Activated CD4-positive, CD25-positive, alpha-beta regulatory T cell treated with anti-CD3 and anti-CD28 coated beads, Interleukin-2, amount 50 U/mL, for 16 hours (primary cell): ENCODE results near the gene EEF1A2.
"Not testable (repeated sequence)": the region's sequence is repeated elsewhere in the genome, so short reads cannot be mapped to it uniquely, and the experiment has no call there.

Experiments used
- DNase-seq: peaks from one replicate; pipeline ENCODE4 v3.0.0-alpha.2; 2020; ENCODE audit warnings: low read depth, low spot score

The EEF1A2 gene

DNA sequence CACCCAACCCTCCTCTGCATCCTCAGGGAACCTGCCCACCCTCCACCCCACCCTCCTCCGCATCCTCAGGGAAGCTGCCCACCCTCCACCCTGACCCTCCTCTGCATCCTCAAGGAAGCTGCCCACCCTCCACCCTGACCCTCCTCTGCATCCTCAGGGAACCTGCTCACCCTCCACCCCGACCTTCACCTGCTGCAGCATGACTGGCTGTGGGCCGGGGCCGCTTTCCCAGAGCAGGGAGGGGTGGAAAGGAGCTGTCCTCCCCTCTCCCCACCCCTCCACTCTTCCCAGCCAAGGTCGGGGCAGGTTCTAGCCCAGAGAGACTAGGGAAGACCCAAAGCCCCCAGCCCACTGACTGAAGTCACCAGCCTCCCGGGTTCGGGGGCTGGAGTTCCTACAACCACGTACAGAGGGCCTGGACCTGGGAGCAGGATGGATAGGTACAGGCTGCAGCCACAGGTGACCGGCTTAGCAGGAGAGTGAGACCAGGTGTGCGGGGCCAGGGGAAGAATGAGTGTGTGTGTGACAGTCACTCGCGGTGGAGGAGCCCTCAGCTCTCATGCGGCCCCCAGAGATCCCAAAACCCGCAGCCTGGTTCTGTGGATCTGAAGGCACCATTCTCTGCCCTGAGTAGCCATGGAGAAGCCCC, 11.6 kb downstream of the EEF1A2 start:
- no peak for DNase-seq

DNA sequence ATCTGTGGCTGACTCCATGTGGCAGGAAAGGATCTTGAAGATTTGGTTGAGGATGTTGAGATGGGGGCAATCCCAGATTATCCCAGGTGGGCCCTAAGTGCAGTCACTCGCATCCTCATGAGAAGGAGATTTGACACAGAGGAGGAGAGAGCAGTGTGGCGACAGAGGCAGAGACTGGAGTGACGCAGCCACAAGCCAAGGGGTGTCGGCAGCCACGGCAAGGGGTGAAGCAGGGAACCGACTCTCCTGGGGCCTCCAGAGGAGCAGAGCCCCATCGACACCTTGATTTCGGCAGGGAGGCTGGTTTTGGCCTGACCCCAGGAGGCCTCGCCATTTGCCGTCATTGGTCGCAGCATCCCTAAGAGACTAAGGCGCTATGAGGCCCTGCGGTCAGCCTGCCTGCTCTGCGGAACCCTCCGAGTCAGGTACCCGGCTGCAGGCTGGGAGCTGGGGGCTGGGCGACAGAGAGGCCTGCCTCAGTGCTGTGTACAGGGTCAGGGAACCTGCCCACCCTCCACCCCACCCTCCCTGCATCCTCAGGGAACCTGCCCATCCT, 12.5 kb downstream of the EEF1A2 start:
- DNase-seq, result no peak

DNA sequence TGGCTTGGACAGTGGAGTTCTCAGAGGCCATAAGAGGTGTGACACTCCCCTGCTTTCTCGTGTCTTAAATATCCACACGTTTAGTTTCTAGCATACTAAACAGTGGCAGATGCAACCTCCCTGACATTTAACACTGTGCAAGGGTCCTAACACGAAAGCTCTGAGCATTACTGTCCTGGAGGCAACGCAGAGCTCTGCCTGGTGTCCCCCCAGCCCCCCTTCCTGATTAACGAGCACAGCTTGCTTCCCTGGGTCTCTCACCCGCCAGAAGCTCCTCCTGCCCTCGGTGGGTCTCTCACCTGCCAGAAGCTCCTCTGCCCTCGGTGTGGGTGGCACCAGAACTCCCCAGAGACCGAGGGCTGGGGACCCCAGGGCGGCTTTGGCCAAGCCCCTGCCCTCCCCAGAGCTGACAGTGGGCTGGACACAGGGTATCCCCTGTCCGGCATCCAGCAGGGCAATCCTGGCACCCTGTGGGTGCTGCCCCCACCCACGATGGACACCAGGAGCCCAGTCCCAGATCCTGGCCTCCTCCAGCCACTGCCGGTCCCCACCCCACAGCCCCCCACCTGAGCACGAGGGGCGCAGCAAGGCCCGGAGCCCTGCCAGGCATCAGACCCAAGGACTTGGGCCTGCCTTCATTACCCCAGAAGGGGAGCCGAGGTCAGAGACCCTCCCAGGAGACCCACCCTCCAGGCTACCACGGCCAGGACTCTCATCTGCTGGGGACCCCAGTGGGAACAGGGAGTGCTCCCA, 14.1 kb downstream of the EEF1A2 start:
- DNase-seq, result no peak

DNA sequence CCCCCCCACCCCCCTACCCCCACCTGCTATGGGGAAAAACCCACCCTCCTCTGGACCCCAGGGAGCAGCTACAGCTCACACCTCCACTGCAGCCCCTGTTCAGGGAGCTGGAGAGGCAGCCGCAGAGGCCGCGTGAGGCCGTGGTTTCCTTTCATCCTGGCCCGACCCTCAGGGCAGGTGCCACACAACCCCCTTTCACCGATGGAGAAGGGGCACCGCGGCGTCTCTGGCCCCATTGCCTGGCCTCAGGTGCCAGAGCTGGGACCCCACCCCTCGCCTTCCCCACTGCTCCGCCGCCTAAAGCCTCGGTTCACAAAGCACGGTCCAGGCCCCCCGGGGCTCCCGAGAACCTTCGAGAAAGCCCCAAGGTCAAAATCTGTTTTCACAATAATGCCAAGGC, 14.6 kb downstream of the EEF1A2 start:
- no peak for DNase-seq

DNA sequence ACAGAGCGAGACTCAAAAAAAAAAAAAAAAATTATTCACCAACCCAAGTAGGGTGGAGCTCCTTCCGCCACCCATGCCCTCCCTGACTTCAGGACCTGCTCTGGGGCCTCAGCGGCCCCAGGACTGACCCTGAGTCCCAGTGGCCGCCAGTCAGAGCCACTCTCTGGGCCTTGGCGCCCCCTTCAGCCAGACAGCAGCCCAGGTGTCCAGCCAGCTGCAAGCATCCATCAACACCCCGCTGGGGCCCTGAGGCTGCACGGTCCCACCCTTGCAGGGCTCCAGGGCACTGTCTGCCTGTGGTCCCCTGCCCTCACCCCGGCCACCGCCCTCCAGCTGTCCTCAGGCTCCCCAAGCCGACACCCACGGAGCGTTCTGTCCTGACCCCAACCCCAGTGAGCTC, 15.0 kb downstream of the EEF1A2 start:
- no peak for DNase-seq

DNA sequence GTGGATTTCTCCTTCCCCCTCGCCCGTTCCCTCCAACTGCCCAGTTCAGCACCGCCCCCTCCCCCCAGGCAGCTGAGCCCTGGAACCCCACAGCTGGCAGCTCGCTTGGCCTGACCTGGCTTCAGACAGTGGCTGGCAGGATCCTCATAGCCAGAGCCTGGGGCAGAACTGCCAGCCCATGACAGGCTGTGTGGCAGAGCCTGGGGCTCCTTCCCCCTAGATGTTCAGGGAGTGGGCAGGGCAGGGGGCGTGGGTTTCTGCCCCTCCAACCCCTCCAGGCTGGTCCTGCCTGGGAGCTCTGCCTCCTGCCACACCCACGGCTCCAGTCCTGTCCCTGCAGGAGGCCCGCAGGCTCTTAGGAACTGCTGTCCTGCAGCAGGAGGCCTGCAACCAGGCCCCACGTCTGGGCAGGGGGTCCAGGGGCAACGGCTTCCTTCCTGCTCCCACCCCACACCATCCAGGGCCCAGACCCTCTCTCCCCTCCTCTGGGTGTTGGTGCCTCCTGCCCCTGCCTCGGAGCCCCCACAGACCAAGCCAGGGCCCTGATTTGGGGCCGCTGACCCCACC, 16.8 kb downstream of the EEF1A2 start:
- DNase-seq, result no peak

DNA sequence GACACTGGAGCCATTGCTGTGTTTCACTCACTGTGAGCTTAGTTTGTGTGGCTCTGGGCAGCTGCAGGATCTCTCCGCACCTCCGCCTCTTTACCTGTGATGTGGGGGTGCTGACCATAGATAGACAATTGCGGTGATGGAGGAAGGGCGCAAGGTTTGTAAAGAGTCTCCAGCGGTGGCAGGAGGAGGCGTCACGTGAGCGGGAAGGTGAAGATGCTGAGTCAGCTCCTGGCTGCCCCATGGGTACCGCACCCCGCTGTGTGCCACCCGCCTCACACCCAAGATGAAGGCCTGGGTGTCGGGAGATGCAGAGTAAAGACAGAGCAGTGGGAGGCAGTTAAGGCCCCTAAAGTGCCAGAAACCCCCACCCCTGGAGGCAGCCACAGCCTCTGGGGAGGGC, 17.4 kb downstream of the EEF1A2 start:
- no peak for DNase-seq

DNA sequence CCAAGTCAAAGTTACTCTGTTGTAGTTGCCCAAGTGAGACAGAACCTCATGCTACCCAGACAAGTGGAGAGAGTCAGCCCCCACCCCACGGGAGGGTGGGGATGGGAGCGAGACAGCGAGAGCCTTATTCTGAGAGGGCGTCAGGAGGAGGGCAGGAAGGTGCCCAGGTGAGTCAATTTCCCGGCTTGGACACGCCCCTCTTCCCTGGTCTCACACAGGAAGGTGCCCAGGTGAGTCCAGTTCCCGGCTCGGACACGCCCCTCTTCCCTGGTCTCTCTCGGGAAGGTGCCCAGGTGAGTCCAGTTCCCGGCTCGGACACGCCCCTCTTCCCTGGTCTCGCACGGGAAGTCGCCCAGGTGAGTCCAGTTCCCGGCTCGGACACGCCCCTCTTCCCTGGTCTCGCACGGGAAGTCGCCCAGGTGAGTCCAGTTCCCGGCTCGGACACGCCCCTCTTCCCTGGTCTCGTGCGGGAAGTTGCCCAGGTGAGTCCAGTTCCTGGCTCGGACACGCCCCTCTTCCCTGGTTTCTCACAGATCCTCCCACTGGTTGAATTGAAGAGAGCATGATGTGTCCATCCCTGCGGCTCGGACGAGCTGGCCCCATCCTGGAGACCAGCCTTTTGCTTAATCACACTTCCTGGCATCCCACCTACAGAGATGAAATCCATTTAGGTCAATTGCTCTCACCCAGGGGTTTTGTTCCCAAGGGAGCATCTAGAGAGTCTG, 19.0 kb downstream of the EEF1A2 start:
- DNase-seq, result not testable (repeated sequence)

DNA sequence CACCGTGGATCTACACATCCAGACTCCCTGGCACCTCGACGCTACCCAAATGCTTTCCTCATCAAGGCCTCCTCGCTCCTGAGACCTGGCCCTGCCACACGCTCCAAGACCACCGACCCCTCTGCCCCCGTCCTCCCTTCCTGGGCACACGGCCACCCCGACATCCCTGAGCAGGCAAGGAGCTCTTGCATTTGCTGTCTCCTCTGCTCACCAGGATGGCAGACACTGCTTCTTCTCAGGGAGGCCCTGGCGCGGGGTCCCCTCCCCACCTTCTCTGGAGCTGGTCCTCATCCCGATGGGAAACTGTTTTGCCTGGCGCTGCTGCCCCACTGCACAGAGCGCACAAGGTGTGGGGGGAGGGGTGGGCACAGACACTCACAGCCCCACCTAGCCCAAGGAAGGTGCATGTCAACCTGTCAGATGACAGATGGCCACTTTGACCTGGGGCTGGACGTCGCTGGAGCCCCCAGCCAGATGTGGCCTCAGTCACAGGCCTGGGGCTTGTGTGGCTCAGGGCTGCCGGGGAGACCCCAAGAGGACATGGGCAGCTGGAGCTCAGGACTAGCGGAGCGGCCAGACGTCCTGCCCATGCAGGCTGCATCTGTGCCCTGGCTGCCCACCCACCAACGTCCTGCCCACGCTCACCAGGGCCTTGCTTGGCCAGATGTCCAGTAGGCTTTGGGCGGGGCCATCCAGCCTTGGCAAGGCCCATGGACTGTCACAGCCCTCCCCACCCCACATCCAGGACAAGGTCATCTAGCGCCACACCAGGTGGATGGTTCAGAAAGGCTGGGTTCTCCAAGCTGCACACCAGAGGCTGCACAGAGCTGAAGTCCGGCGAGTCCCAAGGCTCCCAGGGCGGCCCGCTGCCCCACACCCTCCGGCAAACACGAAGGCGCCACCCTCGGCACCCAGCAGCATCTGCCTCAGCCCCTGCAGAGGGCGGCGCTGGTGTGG, 20.3 kb downstream of the EEF1A2 start:
- no peak for DNase-seq

DNA sequence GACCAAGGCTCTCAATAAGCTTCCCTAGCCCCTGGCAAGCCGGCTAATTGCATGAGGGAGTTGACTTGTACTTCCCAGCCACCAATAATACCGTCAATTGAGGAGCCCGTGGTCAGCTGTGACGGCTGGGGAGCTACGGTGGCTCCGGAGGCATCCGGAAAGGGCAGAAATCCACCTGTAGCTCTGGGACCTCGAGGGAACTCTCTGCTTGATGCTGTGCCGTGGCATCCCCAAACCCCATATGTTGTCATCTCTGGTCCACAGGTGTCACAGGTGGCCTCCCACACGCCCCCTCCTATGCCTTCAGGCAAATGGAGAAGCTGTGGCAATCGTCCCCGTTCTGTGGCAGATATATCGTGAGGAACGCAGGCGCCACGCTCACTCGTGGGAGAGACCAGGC, 20.9 kb downstream of the EEF1A2 start:
- DNase-seq, result no peak

DNA sequence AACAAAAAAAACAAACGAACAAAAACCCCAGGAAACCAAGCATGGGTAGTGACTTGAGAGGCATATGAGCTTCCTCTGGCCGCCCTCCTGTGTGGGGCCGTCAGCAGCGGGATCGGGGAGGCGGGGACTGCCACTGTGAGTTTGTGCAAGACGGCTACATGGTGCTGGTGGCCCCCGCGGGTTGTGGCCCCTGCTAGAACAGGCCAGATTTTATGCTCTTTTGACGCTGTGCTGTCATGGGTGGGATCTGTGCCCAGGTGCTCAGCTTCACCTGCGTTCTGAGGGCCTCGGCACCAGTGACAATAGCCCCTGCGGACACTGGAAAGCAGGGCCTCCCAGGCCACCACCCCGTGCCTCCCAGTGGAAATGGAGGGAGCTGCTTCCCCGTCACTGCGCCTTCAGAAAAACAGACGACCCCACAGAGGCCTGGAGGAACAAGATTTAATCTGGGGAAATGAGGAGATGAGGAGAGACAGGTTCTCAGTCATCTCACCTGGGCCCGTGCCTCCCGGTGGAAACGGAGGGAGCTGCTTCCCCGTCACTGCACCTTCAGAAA, 21.7 kb downstream of the EEF1A2 start:
- no peak for DNase-seq

DNA sequence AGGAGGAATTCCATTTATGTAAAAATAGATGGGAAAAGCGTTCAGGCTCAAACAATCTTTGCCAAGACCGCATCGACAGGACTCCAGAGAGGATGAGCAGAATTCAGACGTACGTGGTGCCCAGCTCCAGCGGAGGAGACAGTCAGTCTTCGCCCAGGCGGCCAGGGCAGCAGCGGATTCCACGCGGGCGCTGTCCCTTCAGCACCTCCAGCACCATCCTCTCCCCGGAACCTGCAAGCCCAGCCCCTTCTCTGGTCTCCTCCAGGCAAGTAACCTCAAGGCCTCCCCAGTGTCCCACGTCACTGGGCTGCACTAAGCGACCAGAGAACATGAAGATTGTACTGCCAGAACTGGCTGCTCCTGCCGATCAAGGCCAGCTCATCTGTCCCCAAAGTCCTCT, 23.7 kb downstream of the EEF1A2 start:
- DNase-seq, result no peak

DNA sequence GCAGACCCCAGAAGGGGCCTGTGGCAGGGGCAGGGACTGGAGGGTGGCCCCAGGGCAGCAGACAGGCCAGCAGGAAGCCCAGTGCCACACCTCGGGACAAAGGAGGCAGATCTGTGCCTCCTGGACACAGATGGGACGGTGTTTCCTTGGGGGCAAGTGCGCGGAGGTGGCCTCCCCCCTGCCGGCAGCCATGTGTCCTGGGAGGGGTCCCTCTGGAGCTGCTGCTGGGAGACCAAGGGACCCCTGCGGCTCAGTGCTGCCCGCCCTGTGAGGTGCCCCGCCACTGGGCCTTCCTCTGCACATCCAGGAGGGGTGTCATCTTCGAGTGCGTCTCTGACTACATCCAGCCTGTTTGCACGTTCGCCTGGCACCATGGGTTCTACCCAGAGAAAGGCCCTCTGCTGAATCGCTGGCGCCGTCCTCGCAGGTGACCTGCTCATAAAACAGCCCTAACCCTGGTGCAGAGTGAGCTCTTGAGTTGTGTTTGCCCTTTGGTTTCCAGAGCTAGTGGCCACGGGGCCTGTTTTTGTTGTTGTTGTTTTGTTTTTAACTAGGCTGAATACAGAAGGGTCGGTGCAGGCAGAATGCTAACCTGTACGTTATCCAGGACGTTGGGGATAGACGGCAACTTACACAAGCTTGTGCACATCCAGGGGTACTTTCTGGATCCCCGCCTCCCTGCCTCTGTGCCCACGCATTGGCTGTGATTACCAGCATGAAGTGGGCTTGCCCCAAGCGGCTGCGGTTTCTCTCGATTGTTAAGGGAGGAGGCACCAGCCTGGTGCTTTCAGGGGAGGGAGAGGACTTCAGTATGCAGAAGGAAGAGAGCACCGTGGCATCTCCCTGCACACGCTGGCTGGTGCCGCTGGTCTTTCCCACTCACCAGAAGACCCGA, 25.1 kb downstream of the EEF1A2 start:
- no peak for DNase-seq

DNA sequence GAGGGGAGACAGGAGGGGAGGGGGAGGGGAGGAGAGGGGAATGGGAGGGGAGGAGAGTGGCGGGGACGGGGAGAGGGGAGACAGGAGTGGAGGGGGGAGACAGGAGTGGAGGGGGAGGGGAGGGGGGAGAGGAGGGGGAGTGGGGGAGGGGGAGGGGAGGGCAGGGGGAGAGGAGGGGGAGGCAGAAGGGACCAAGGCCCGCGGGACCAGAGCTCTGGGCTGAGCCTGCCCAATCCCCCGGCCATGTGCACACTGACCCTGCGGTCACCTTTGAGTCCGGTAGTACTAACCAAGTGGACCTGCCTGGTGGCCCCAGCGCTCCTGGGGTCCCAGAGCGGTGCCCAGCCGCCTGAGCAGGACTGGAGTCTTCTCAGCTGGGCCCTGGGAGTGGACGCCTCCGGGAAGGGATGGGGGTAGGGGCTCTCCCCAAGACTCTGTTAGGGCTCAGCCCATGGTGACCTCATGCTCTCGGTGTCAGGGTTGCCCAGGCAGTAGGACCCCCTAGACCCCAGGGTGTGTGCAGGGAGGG, 26.0 kb downstream of the EEF1A2 start:
- no peak for DNase-seq

DNA sequence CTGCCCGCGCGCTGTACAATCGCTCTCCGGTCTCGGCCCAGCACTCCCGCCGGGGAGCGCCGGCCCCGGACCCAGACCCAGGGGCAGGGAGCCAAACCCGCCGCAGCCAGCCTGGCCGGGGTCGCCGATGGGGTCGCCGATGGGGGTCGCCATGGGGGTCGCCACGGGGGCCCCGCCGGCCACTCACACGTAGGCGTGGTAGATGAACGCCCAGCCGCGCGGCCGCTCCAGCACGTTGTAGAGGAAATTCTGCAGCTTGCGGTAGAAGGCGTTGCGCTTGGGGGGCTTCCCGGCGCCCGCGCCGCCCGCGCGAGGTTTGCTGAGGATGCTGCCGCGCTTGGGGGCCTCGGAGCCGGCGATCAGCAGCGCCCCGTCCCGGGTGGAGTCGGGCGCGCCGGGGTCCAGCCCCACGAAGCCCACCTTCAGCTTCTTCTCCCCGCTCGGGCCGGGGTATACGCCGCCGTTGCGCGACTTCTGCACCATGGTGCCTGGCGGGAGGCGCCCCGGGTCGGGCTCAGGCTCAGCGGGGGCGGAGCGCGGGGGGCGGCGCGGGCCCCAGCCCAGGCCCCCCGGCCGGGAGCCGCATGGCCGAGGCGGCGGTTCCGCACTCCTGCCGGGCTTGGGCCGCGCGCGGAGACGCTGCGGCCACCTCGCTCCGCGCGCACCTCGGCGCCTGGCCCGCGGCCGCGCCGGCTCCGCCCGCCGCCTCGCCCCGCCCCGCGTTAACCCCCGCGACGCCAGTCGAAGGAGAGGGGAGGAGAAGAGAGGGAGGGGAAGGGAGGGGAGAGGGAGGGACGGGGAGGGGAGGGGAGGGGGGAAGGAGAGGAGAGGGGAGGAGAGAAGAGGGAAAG, 26.7 kb downstream of the EEF1A2 start, which contains the start of gene KCNQ2:
Gene KCNQ2, minus strand, starts transcription at position 675 of the 851 bp plus-strand sequence. Its CDS starts 192 bp downstream, at position 483.
- no peak for DNase-seq

DNA sequence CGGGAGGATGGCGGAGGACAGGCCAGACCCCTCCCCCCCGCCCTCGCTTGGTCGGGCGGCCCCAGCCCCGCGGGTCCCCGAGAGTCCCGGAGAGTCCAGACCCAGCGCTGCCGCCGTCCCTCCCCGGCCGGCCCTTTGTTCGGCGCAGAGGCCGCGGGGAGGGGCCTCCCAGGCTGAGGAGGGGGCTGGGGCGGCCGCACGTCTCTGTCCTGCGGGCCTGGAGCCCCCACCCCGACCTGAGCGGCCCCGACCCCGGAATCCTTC, 27.2 kb downstream of the EEF1A2 start:
- DNase-seq, result no peak

DNA sequence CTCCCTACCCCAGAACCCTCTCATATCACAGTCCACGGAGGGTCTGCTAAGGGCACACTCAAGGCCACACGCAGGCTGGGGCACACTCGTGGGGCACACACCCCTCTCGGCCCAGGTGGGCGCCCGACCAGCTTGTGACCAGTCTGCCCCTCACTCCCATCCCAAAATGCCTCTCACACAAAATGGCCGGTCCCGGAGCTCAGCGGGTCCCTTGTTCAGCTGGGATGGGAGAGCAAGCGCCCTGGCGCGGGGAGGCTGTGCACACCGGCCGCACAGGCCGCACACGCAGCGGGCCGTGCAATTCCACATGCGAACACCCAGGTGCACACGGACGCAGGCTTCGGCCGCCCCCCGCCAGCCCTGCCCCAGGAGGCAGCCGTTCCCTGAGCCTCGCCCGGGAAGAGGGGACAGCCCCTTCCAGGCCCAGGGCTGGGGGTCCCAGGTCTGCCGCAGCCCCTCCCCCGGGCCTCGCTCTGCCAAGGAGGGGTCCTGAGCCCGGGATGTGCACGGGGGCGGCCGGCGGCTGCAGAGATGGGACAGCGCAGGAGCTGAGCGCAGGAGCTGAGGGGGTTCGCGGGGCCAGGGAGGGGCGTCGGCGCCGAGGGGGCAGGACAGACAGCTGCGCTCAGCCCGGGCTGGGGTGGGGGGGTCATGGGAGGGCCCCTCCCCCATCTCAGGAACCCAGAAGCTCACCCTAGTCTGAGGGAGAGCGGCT, 27.7 kb downstream of the EEF1A2 start:
- no peak for DNase-seq

DNA sequence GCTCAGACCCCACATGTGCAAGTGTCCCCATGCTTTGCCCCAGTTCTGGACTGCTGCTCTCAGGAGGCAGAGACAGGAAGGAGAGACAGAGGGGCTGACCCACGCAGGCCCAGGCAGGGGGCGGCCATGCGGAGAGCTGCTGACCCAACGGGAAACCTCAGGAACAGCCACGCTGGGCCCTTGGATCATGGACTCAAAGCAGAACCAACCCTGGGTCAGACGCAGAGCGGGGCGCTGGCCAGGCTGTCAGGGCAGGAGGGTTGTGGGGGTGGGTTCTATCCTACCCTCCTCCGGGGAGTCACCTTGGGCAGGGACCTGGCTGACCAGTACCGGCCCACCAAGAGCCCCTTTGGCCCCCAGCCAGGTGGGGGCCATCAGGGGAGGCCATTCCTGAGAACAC, 28.5 kb downstream of the EEF1A2 start:
- DNase-seq, result no peak
